Activated CD4-positive, alpha-beta T cell treated with anti-CD3 and anti-CD28 coated beads, Interleukin-2, amount 50 U/mL, for 16 hours (primary cell): Measurements from ENCODE around the gene DMD.

Experiments
- DNase-seq: peaks from one replicate; pipeline ENCODE4 v3.0.0-alpha.2; 2020

The DMD gene

DNA sequence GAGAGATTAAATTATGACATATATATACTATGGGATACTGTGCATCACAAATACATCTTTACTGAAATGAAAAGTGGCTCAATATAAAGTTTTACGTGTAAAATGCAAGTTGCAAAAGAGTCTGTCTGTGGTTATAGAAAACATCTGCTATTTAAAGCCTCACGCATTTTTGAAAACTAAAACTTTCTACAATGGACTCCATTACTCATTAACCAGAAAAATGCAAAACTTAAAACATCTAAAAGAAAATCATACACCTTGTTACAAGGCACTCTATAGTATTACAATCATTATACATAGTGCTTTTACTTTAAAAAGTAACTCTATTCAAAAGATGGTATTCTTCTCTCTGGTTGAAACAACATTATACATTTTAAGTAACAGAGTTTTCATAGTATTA is 755.6 kb downstream of the DMD start:
- DNase-seq, result no peak

DNA sequence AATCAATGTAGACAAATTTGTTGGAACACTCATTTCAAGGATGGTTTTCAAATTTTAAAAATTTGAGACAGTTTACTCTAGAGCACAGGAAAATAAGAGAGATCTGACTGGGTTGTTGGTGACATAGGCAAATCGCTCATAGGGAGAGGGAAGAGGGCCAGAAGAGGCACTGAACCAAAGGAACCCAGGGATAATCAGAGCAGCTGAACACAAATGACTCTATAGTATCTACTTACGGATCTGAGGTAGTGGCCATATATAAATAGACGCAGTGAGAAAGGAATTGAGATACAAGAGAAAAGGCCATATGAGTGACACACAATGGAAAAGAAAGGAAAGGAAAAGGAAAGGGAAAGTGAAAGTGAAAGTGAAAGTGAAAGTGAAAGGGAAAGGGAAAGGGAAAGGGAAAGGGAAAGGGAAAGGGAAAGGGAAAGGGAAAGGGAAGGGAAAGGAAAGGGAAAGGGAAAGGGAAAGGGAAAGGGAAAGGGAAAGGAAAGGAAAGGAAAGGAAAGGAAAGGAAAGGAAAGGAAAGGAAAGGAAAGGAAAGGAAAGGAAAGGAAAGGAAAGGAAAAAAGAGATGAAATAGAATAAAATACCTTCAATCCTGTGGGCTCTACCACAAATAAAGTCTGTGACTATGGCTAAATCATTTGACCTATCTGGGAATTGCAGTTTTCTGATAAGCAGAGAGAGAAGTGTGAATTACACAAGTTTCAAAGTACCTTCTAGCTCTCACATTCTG is 759.2 kb downstream of the DMD start:
- no peak for DNase-seq

DNA sequence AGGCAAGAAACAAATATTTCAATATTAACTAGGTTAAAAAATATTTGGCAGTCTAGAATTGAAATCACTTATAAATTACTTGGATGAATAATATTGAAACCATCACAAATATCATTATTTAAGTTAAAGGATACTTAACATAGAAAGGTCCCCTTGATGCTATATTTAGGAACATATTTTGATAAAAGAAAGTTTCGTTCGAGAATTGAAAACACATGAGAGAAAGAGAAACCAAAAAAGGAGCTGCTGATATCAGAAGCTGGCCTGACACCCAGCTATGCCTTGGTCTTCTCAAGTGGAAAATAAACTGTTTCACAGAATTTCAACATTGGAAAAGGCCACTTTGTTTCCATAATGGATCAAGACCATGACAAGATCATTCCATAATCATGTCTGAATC is 762.4 kb downstream of the DMD start:
- no peak for DNase-seq

GRCh38 chrX:32448320-32448719 is 763.0 kb downstream of the DMD start:
- peak; percentile 57 for DNase-seq

- no peak for DNase-seq
Observed at GRCh38 chrX:32447640-32448039, 763.7 kb downstream of the DMD start.

DNA sequence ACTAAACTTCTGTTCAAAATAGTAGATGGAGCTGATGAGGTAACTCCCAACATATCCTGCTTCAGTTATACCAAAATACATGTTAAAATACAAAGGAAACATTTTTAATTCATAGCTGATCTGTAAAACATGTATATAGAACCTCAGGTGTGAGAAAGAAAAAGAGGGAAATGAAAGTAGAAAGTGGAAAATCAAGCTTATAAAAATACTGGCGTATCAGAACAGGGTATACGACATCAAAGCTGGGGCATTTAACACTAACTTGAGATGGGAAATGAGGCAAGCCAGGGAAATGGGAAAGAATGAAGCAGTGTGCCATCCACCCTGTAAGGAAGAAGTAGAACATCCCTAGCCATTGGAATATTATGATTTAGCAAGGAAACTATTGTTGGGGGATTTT is 767.5 kb downstream of the DMD start:
- DNase-seq, result no peak

- DNase-seq, result no peak
Observed at GRCh38 chrX:32421266-32421665, 790.1 kb downstream of the DMD start.

- peak; percentile 3 for DNase-seq
Observed at GRCh38 chrX:32408389-32408788, 803.0 kb downstream of the DMD start.

DNA sequence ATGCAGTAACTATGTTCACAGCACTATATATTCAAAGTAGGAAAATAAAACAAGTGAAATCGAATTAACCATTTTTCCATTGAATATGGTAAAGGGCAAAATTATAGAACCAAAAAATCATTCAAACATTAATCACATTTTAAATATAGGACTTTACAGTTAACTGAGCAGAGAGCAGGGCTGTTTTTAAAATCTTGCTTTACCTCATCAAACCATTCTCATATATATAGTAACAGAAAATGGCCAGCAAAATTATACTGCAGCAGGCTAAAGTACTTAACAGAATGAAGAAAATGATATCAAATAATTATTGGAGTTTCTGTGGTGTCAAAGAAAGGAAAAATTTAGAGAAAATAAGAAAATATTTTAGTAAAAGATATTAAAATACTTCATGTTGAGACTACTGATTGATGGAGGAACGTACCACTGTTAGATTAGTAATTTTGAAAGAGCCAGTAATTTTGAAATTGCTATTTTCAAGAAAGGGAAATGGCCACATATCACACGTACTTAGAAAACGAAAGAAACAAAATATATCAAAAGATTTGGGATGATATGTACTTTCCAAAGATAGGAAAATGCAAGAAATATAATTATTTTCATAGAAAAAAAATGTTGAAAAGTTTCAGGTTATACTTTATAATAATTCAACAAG is 813.7 kb downstream of the DMD start:
- peak; percentile 31 for DNase-seq

DNA sequence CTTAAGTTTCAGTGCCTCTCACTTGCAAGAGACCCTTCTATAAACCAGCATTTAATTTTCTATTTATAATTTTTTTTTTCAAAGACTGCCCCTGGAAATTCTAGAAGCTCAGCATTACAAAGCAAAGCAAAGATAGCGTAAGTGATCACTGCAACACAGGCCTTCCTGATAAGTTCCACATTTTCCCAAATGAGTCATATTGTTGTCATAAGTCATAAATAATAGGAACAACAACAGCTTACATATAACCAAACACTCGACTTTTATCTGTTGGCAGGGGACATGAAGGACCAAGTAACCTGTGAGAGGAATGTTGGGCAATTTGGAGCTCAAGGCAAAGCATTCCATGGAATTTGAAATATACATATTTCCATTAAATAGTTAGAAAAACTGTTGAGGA is 815.5 kb downstream of the DMD start:
- DNase-seq, result no peak

DNA sequence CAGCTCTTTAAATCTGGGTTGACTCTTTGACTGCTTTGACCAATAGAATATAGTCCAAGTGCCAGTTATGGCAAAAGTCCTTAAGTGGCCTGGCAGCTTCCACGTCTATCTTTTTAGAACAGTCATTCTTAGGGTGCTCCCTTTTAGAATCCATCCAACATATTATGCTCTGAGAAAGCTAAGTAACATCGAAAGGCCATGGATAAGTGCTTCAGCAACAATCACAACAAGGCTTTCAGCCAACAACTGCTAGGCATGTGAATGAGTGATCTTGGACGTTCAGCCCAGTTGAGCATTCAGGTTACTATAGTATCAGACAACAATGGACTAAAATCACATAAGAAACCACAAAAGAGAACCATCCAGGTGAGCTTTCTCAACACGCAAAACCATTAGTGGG is 818.7 kb downstream of the DMD start:
- DNase-seq, result no peak

GRCh38 chrX:32370456-32371205 is 840.7 kb downstream of the DMD start:
- DNase-seq, result no peak

DNA sequence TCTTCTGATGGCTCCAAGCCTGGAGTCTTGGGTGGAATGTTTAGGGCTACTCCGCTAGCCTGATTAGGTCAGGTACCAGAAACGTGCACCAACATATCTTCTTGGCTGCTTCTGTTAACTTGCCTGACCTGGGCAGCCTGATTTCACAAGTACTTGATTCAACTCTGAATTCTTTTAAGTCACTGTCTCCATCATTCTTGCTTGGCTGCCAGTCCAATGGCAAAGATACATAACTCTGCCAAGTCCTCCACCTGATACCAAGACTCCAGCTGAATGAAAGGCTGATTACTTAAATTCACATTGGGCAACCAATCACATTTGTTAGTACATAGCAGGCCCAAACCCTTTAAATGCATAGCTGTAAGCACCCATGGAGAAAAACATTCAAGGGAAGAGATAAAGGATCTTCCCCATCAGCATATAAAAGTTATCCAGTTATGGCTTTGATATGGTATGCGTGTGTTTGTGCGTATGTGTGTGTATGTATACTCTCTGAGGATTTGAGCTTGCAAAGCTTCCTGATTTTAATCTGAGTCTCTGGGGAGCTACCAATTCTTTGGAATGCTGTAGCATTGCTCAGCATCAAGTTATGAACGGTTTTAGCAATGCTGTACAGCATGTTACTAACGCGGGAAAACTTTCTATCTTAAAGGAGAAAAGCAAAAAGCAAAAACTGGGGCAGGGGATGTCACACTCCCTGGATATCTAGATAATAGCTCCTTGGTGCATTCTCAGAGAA is 917.2 kb downstream of the DMD start:
- no peak for DNase-seq

- no peak for DNase-seq
Observed at GRCh38 chrX:32289356-32289755, 922.0 kb downstream of the DMD start.

DNA sequence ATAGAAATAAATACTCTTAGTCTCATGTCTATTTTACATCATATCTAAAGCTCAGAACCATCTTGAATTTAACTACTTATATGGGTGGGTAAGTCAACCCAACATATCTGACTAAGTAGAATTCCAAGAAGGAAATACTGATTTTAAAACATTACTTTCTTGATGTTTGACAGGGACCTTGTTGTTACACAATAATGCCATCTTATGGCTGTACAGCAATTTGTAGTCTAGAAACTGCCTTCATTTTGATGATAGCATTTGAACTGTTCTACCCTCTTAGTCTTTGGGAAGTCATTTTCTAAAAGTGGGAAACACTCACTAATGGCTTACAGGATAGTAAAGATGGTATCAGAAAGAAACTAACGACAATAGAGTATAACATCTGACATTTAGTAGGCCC is 929.5 kb downstream of the DMD start:
- no peak for DNase-seq

- DNase-seq, result no peak
Observed at GRCh38 chrX:32280921-32281320, 930.4 kb downstream of the DMD start.

GRCh38 chrX:32280489-32280888 is 930.9 kb downstream of the DMD start:
- DNase-seq, result no peak

GRCh38 chrX:32276153-32276552 is 935.2 kb downstream of the DMD start:
- DNase-seq, result no peak

GRCh38 chrX:32269866-32270265 is 941.5 kb downstream of the DMD start:
- no peak for DNase-seq

DNA sequence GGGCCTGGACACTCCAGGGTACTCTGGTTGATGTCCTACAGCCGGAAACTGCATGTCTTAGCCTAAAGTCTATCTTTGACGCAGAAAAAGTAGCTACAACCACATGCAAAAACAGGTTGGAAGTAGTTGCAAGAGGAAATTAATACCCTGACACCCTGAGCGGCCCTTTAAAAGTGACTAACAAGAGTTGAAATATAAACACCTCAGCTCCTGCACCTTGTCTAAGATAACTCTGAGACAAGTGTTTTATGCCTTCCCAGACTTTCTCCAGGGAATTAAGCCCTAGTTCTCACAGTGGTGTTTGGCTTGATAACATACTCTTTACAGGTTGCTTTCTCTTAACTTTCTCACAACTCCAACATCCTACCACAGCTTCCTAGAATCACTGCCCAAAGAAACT is 943.1 kb downstream of the DMD start:
- no peak for DNase-seq

- no peak for DNase-seq
Observed at GRCh38 chrX:32267796-32268195, 943.6 kb downstream of the DMD start.

GRCh38 chrX:32246675-32247074 is 964.7 kb downstream of the DMD start:
- DNase-seq, result peak; percentile 22

GRCh38 chrX:32195611-32196010 is 1015.7 kb downstream of the DMD start:
- no peak for DNase-seq
